Middle frontal gyrus (tissue), 1 donor: Measurements from ENCODE around the gene KAZN.

Experiments
- DNase-seq: peaks from one replicate; pipeline ENCODE4 v3.0.0-alpha.2; 2015; ENCODE audit warnings: low spot score; ENCODE audit errors: extremely low spot score

Gene KAZN

DNA sequence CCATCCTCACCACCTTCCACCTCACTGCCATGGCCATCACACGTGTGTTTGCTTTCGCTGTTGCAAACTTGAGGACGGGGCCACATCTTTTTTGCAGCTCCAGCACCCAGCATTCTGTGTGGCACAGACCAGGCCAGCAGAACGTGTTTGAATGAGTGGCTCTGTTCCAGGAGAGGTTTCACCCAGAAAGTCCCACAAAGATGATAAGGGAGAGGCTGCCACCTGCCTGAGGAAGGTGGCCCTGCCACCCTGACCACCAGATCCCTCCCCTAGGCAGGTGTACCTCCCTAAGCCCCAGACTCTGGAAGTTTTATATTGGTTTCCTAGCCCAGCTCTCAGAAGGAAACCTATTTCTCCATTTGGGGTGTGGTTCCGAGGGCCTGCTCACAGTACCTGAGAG lies 252.1 kb downstream of the KAZN start:
- DNase-seq: no peak

DNA sequence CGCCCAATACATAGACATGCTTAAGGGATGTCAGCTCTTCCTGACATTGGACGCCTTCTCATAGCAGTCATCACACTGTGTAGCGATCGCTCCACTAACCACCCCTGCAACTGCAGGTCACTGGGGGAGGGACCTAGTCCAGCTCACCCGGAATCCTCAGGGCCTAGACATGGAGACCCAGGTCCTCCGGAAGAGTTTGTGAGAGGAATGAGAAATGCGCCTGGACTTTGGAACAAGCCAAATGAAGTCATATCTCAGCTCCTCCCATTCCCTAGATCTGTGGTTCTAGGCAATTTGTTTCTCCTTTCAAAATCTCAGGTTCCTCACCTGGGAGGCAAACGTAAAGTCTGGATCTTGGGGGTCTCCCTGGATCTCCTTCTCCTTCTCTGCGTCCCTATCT lies 253.3 kb downstream of the KAZN start:
- no peak for DNase-seq

DNA sequence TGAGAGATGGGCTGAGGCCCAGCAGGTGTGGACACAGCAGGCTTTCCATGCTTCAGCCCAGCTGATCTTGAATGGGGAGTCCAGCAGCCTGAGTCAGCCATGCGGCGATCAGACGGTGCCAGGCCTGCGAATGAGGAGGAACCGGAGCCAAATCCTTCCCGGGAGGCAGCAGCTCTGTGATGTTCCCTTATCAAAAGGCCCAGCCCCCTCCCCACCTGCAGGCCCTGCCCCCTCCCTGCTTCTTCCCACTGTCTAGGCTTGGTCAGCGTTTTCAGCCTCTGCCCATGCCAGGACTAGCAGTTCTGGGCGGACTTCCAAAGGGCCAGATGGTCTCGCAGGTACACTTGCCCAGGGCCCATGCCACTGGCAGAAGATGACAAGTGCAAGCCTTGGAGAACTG lies 253.8 kb downstream of the KAZN start:
- DNase-seq: no peak

DNA sequence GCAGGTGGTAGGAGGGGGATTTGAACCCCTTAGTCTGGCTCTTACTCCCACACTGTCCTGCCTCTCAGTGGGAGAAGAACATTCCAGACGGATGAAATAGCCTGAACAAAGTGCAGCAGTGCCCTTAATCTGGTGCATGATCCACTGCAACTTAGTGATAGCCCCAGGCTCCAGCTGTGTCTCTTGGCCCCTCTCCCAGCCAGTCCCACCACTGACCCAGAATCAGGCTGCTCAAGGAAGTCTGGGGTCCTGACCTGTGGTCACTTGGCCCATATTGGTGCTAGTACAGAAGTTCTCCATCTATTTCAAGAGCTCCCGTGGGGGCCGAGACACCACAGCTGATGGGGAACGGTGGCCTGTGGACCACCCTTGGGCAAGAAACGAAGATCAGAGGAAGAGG lies 255.0 kb downstream of the KAZN start:
- DNase-seq: no peak

DNA sequence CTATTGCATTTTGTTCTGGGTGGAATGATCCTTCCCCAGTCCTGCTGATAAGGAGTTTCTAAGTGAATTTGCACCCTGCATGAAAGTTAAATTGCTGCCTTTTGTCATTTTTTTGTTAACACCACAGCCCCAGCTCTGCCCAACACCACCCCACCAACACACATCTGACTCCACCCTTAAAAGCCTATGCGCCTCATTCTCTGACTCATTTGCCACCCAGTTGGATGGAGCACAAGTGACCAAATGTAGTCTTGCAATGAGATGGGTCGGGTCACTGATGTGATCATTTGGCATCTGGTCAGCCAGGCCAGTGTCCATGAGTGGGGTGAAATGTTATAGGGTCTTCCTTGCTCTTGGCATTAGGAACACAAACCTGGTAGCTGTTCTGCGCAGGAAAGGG lies 256.8 kb downstream of the KAZN start:
- no peak for DNase-seq

DNA sequence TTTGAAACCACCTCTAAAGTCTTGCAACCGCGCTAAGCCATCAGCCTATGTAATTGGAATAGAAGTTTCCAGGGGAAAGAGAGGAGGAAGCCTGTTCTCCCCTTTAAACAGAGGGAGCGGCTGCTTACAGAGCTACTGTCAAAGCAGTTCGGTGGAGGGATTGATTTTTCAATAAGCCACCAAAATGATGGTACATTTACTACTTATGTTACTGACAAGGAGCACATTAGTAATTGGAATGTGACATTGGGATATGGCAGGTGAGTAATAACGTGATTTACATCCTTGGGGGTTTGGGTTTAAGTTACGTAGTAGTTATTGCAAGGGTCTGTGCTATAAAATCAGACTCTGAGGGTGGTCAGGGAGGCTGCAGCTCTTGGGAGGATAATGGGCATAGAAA lies 257.3 kb downstream of the KAZN start:
- DNase-seq: no peak

DNA sequence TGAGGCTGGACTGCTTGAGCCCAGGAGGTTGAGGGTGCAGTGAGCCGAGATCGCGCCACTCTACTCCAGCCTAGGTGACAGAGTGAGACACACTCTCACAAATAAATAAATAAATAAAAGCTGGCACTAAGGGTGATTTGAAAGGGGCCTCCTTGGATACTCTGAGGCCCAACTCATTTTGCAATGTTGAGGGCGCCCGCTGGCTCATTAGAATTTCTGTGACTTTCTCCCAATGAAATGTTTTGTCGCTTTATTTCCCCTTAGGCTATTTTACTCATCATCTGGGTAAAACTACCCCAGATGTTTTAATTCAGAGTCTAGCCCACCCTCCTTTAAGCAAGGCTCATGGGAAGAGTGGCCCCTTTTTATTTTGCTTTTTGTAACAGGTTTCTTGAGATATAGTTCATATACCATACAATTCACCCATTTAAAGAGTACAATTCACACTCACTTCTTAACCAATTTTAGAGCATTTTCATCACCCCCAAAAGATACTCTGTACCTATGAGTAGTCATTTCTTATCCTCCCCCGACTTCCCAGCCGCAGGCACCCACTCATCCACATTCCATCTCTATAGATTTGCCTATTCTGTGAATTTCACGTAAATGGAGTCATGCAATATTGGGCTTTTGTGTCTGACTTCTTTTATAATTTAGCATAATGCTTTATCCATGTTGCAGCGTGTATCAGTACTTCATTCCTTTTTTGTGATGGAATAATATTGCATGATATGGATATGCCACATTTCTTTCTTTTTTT lies 259.1 kb downstream of the KAZN start:
- no peak for DNase-seq

DNA sequence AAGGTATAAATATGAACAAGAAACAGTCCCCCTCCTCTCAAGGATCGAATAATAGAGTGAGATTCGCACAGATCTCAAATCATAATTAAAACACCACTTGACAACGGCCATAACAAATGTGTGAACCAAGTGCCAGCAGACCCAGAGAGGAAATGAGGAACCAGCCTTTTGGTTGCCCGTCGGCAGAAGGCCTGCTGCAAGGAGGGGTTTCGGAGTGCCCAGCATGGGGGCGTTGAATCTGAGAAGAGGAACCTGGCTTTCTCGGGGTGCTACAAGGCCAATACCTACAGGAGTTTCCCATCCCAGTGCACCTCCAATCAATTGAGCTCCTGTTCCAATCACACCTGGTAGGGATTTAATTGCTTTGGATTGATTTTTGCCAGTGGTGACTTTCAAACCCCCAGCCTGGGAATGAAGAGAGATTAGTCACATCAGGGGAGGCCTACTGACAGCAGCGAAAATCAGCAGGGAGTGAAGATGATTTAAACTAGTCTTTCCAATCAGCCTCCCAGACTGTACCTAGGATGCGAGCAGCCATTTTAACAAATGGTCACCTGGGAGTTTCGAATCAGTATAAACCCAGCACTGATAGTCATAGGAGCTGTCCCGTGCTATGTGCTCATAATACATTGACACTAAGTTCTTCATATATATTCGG lies 263.8 kb downstream of the KAZN start:
- no peak for DNase-seq

DNA sequence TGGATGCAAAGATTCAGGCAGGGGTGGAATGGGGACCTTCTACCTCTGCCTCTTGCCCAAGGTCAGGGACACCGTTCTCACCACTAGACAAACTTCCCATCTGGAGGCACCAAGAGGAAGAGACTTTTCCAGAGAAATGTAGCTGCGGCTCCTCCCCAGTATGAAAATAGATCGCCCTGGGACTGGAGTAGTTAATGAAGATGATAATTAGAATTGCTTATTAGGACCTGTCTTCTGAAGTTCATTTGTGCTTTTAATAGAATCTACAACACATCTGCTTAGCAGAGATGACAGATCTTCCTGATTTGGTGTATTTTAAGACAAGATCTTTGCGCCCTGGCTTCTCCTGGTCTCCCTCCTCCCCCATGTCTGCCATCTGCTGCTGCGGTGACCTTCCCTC lies 266.6 kb downstream of the KAZN start:
- DNase-seq: no peak

DNA sequence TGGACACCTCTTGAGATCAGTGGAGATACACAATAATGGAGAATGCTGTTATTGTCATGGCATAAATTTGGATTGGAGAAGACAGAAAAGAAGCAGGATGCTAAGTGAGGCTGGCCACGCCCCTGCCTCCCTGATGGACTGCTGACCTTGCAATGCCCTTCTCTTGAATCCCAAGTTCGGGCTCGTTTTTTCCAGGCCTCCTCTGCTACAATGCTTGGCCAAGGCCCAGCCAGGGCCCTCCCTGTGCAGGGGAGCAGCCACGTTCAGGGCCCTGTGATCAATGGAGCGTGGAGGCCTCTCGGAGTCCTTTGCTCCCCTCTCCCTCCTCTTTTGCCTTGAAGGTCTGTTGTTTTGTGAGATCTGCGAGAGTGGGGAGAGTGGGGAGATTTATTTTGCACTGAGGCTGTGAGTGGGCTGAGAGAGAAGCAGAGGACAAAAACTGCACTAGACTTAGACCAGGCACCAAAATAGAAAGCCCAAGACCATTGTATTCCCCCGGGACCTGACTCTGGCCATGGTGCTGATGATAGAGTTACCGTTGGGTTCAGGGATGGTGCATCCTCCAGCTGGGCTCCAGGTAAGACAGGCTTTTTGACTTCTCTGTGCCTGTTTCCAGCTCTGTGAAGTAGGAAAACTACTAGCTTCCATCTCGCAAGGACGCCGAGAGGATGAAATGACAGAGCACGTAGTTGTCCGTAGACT lies 268.6 kb downstream of the KAZN start:
- DNase-seq: no peak

DNA sequence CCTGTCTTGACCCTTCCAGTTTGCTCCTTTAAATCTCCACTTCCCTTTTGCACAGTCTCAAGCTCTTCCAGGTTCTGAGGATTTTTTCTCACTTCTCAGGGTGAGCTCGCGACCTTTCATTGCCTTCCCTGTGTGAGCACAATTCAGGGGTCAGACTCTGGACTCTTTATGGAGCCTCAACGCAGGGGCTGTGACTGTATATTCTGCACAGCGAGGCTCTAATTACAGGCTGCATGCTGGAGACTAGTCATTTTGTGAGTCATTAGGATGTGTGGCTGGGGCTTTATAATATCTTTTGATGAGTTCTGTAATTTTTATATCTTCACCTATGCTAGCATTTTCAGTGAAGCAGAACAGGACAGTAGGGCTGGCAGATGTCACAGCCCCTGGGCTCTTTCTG lies 270.7 kb downstream of the KAZN start:
- no peak for DNase-seq

DNA sequence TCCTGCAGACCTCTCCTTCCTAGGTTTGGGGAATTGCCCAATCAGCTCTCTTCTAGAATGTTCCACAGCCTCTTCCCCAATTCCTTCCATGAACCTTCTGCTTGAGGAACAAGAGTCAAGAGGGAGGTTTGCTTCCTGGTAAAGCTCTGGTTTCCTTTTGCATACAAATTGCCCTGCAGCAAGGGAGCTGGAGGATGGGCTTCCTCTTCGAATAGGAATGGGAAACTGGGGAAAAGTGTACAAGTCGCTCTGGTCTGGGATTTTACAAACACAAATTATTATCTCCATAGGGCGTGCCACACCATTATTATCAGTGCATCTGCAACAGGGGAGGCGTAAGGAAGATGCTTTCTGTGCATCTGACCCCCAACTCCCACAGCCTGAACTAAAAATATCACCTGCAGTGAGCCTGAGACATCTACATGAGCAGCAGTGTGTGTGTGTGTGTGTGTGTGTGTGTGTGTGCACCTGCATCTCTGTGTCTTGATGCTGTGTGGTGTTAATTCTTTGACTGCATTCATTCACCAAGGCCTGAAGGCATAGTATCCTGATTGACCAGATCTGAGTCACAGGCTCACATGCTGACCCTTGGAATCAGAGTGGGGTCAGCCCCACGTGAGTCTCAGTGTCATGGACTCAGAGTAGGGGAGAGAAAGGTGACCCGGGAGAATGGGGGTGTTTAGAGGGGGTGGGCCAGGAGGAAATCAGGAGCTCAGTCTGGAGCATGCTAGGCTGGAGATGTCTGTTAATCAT lies 272.9 kb downstream of the KAZN start:
- no peak for DNase-seq

DNA sequence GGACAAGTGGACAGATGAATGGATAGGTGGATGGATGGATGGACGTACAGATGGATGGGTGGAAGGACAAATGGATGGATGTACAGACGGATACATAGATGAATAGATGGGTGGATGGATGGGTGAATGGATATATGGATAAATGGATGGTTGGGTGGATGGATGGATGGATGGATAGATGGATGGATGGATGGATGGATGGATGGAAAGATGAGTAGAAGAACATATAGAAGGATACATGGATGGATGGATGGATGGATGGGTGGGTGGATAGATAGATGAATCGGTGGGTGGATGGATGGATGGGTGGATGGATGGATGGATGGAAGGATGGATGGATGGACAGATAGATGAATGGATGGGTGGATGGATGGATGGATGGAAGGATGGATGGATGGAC lies 274.3 kb downstream of the KAZN start:
- no peak for DNase-seq

DNA sequence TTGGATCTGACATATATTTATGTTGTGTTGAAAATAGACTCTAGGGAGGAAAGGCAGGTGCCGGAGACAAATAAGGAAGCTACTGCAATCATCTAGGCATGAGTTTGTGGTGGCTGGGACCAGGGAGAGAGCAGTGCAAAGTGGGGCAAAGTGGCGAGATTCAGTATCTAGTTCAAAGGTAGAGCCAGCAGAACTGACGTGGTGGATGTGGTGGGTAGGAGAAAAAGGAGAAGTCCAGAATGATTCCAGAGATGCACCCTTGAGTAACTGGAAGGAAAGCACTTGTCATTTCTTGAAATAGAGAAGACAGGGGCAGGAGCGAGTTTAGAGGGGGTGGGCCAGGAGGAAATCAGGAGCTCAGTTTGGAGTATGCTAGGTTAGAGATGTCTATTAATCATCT lies 275.2 kb downstream of the KAZN start:
- DNase-seq: no peak

DNA sequence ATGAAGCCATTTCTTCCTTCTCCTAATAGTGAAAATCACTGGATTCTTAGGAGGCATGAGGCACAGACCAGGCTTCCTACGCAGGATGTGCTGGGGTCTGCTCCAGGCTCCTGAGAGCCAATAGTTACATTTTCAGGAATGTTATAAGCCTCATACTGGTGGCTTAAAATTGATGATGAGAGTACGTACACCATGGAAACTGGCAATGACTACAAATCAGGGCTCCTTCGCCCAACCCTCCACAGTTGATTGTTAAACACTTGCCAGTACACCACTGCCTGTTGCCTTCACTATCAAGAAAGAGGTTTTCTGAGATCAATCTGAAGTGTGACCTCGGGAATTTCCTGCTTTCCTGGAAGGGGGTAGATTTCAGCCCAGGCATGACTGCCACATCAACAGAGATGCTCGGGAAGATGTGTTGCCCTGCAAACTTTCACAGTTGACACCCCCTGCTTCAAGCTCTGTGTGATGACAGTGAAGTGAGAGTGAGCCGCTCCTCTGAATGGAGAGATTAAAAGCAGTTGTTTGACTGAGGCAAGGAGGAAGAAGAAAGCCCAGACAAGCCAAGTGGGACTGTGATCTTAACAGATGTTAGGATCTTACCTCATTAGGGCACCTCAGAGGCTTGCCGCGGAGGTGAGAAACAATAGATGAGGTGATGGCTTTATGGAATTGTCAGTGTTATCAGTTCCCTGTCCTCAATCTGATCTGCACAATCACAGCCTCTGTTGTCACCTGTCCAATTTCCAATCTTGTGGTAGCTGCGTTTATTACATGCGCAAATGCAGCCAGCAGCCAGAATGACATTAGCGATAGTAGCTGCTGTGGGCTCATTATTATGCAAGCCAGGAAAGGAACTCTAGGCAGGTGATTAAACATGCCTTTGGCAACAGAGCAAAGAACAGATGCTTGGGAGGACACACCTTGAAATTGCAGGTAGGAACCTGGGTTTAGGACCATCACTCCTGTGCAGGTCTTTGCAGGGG lies 277.3 kb downstream of the KAZN start:
- DNase-seq: no peak

DNA sequence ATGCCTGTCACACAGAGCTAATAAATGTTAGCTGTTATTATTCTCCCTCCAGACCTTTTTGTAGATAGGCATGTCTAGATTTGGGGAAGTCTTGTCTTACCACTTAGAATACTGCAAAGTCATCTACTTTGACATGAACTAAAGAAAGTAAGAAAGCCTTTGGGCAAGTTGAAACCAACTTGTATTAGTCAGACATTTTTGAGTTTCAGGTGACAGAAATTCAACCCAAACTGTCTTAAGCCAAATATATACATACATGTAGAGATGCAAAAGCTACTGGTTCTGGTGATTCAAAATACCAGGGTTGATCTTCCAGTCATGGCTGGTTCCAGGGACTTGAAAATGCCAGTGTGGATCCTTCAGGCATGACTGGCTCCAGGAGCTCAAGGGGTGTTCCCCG lies 278.3 kb downstream of the KAZN start:
- no peak for DNase-seq

DNA sequence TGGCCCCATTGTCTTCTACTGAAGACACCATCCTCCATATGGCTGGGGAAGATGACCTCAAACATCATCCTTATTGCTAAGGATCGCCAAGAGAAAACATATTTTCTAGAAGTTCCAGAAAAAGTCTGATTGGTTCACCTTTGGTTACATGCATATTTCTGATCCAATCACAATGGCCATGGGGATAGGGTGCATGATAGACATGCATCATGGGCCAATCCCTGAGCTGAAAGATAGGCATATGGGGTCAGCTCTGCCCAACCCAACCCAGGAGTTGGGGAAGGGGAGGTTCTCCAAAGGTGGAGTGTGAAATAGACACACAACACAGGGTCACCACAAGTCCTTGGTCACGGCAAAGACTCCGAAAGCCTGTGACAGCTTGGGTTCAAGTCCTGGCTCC lies 278.7 kb downstream of the KAZN start:
- no peak for DNase-seq

DNA sequence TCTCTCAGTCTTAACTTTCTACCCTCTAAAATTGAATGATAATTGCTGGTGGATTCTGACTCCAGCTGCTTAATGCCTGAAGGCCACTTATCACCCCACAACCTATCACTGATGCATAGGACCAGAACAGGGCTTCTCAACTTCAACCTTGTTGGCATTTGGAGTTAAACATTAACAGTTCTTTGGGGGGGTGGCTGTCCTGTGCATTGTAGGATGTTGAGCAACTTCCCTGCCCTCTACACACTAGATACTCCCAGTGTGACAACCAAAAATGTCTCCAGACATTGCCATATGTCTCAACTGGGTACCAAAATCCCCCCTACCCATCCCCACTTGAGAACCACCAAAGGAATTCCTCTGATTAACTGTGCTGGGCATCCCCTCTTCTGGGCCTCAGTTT lies 279.6 kb downstream of the KAZN start:
- DNase-seq: no peak

DNA sequence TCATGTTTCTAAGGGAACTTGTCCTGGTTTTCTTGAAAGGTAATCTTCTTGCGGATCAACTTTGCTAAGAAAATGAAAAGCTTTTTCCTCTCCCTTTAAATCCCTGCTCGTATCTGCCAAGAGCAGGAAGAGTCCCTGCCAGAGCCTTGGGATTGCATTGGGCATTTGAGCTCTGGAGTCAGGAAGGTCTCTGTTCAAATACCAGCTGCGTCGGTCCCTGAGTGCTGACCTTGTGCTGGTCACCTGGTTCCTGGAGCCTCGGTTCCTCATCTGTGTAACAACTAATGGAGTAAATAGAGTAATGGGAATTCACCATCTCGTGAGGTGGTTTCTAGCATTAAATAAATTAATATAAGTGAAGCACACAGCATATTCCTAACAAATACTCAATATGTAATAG lies 280.5 kb downstream of the KAZN start:
- no peak for DNase-seq

DNA sequence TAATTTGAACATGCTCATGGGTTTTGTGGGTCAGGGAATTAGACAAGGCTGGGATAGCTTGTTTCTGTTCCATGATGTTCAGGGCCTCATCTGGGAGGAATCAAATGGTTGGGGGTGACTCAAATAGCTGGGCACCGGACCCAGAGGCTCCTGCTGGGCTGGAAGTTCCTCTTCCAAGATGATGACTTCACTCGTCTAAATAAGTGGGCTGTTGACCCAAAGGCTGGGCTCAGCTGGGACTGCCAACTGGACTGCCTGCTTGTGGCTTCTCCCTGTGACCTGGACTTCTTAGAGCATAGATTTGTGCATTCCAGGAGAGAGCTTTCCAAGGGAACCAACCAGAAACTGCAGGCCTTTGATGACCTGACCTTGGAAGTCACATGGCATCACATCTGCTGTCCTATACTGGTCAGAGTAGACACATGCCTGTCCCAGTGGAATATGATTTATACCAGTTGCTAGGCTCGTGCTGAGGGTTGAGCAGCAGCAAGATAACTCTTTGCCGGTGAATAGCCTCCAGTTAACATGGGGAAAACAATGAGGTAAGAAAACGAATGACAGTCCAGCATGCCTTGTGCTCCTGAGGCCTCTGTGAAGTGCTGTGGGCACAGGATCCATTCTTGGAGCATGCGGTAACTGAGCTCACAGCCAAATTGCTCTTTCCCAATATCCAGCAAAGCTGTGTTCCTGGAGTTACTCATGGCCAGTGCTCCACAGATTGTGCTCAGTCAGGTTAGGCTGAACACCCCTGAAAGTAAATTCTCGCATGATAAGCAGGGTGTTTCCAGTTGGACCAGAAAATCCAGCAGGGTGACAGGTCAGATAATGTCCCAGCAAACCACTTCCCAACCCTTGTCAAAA lies 282.2 kb downstream of the KAZN start:
- DNase-seq: no peak
